HUES48 (cell line): ENCODE results near the gene ARHGAP18.

Experiments used
- H3K27ac ChIP-seq: one replicate; pipeline ENCODE4 v1.7.0; 2013; ENCODE audit warnings: low read depth, low read length, inconsistent platforms
- H3K27me3 ChIP-seq: 2 replicates; pipeline ENCODE4 v1.6.1; 2013; ENCODE audit warnings: mild to moderate bottlenecking, low read length; ENCODE audit not compliant: control insufficient read depth, insufficient read depth
- H3K36me3 ChIP-seq: 2 replicates; pipeline ENCODE4 v1.6.1; 2013; ENCODE audit warnings: low read length; ENCODE audit not compliant: control insufficient read depth, insufficient read depth
- H3K4me1 ChIP-seq: 2 replicates; pipeline ENCODE4 v1.6.1; 2013; ENCODE audit warnings: mild to moderate bottlenecking, low read length; ENCODE audit not compliant: control insufficient read depth, insufficient read depth
- H3K4me3 ChIP-seq: 2 replicates; pipeline ENCODE4 v1.5.1; 2013; ENCODE audit warnings: mild to moderate bottlenecking, low read depth, low read length
- H3K9ac ChIP-seq: 2 replicates; pipeline ENCODE4 v1.6.1; 2013; ENCODE audit warnings: mild to moderate bottlenecking, low read depth, low read length, moderate library complexity
- H3K9me3 ChIP-seq: 2 replicates; pipeline ENCODE4 v1.6.1; 2013; ENCODE audit warnings: low read length; ENCODE audit not compliant: control insufficient read depth, insufficient read depth

The ARHGAP18 gene

GRCh38 chr6:129679275-129679674 lies 30.7 kb downstream of the ARHGAP18 start:
- Histone ChIP-seq H3K9ac (no peak overlapping the region), H3K27ac (no peak overlapping the region), H3K27me3 (no peaks in the 10 kb centered on the region), H3K9me3 (no peaks in the 10 kb centered on the region), H3K36me3 (no peaks in the 10 kb centered on the region), H3K4me1 (0 out of 2 replicates have a peak, but pooled peaks cover 10% of the 10 kb centered on the region), H3K4me3 (no peak overlapping the region)

GRCh38 chr6:129678463-129678862 lies 31.5 kb downstream of the ARHGAP18 start:
- no peak overlapping the region for H3K9ac ChIP-seq
- no peaks in the 10 kb centered on the region for H3K27me3 ChIP-seq
- no peaks in the 10 kb centered on the region for H3K36me3 ChIP-seq
- no peak overlapping the region for H3K27ac ChIP-seq
- H3K4me1 ChIP-seq, result peaks cover 10% of the 10 kb centered on the region; the same call in 1 of the 2 replicates
- H3K4me3 ChIP-seq, result no peak overlapping the region
- no peaks in the 10 kb centered on the region for H3K9me3 ChIP-seq

GRCh38 chr6:129677620-129678325 lies 32.2 kb downstream of the ARHGAP18 start:
- Histone ChIP-seq H3K27ac (no peak overlapping the region), H3K9me3 (no peaks in the 10 kb centered on the region), H3K27me3 (no peaks in the 10 kb centered on the region), H3K9ac (no peak overlapping the region), H3K36me3 (no peaks in the 10 kb centered on the region), H3K4me3 (no peak overlapping the region), H3K4me1 (peaks cover 17% of the 10 kb centered on the region; the same call in 1 of the 2 replicates)

GRCh38 chr6:129675669-129676472 lies 34.1 kb downstream of the ARHGAP18 start:
- no peaks in the 10 kb centered on the region for H3K36me3 ChIP-seq
- no peak overlapping the region for H3K9ac ChIP-seq
- H3K4me1 ChIP-seq, result peaks cover 27% of the 10 kb centered on the region; the same call in 1 of the 2 replicates
- H3K27ac ChIP-seq, result no peak overlapping the region
- no peak overlapping the region for H3K4me3 ChIP-seq
- H3K27me3 ChIP-seq, result no peaks in the 10 kb centered on the region
- no peaks in the 10 kb centered on the region for H3K9me3 ChIP-seq

- H3K4me3 ChIP-seq, result no peak overlapping the region
- H3K27me3 ChIP-seq, result no peaks in the 10 kb centered on the region
- H3K4me1 ChIP-seq, result peaks cover 27% of the 10 kb centered on the region; the same call in 1 of the 2 replicates
- no peaks in the 10 kb centered on the region for H3K36me3 ChIP-seq
- H3K9ac ChIP-seq, result no peak overlapping the region
- H3K9me3 ChIP-seq, result no peaks in the 10 kb centered on the region
- no peak overlapping the region for H3K27ac ChIP-seq
Observed at GRCh38 chr6:129673748-129674147, 36.2 kb downstream of the ARHGAP18 start.

GRCh38 chr6:129672881-129673631 lies 36.9 kb downstream of the ARHGAP18 start:
- H3K4me3 ChIP-seq, result no peak overlapping the region
- H3K4me1 ChIP-seq, result peaks cover 28% of the 10 kb centered on the region
- no peak overlapping the region for H3K9ac ChIP-seq
- peak overlapping the region; percentile 84 for H3K27ac ChIP-seq
- no peaks in the 10 kb centered on the region for H3K27me3 ChIP-seq
- H3K36me3 ChIP-seq, result no peaks in the 10 kb centered on the region
- no peaks in the 10 kb centered on the region for H3K9me3 ChIP-seq

- no peaks in the 10 kb centered on the region for H3K36me3 ChIP-seq
- peaks cover 35% of the 10 kb centered on the region for H3K4me1 ChIP-seq
- H3K27me3 ChIP-seq, result no peaks in the 10 kb centered on the region
- no peak overlapping the region for H3K4me3 ChIP-seq
- H3K9ac ChIP-seq, result no peak overlapping the region
- peak overlapping the region; percentile 84 for H3K27ac ChIP-seq
- no peaks in the 10 kb centered on the region for H3K9me3 ChIP-seq
Observed at GRCh38 chr6:129672341-129672682, 37.7 kb downstream of the ARHGAP18 start.

GRCh38 chr6:129671442-129672340 lies 38.3 kb downstream of the ARHGAP18 start:
- Histone ChIP-seq H3K9me3 (no peaks in the 10 kb centered on the region), H3K4me3 (no peak overlapping the region), H3K9ac (no peak overlapping the region), H3K36me3 (no peaks in the 10 kb centered on the region), H3K4me1 (peaks cover 35% of the 10 kb centered on the region), H3K27me3 (no peaks in the 10 kb centered on the region), H3K27ac (peak overlapping the region; percentile 84)

- Histone ChIP-seq H3K9me3 (no peaks in the 10 kb centered on the region), H3K27me3 (no peaks in the 10 kb centered on the region), H3K27ac (no peak overlapping the region), H3K36me3 (no peaks in the 10 kb centered on the region), H3K4me3 (no peak overlapping the region), H3K9ac (no peak overlapping the region), H3K4me1 (peaks cover 40% of the 10 kb centered on the region)
Observed at GRCh38 chr6:129670634-129671033, 39.3 kb downstream of the ARHGAP18 start.

GRCh38 chr6:129667621-129668020 lies 42.4 kb downstream of the ARHGAP18 start:
- H3K9me3 ChIP-seq, result no peaks in the 10 kb centered on the region
- H3K4me3 ChIP-seq, result no peak overlapping the region
- no peaks in the 10 kb centered on the region for H3K36me3 ChIP-seq
- H3K4me1 ChIP-seq, result peaks cover 31% of the 10 kb centered on the region
- H3K27ac ChIP-seq, result no peak overlapping the region
- H3K27me3 ChIP-seq, result no peaks in the 10 kb centered on the region
- H3K9ac ChIP-seq, result no peak overlapping the region
